HCT116 (cell line): ENCODE measurements around the gene DIS3L2. TPM values are rescaled to one million over a fixed set of nuclear protein-coding genes. Genes with fewer than 3 reads are reported as not detected.

Experiments used
- ATAC-seq: fragments of 200-7000 bp; cut with Tn5 transposase; 2 replicates; pipeline ENCODE4 v1.9.1; 2020; ENCODE audit warnings: mild to moderate bottlenecking, moderate library complexity
- BruUV-seq: library from RNA; stranded (reverse); fragments of 400-500 nt; replicated peaks from 2 replicates; lab custom pipeline; 2021; lab: Mats Ljungman, UMichigan
- CTCF ChIA-PET: fragments of 300-600 bp; sonication (Branson Sonifier 250); formaldehyde crosslinking; loops from one replicate; lab custom pipeline; 2021; ENCODE audit warnings: antibody characterized with exemption; lab: Charles Lee
- POLR2A ChIA-PET: fragments of 300-600, 350-600 bp; sonication (Branson Sonifier 250); formaldehyde crosslinking; loops from one replicate; lab custom pipeline; 2021; ENCODE audit warnings: antibody characterized with exemption; lab: Charles Lee
- RAD21 ChIA-PET, 2 experiments: fragments of 300-600 bp; sonication (Branson Sonifier 250); formaldehyde crosslinking; loops; one replicate each; lab custom pipeline; 2023; ENCODE audit warnings: low total read pairs in 2 of 2; ENCODE audit not compliant: uncharacterized antibody in 2 of 2, unreplicated experiment in 2 of 2, low non-redundant PET in 1 of 2; lab: Charles Lee
- DNase-seq: peaks from one replicate; pipeline ENCODE4 v3.0.0-alpha.2; 2010; ENCODE audit warnings: low read depth, low spot score
- H2AFZ ChIP-seq: fragments of 200-600 bp; shearing (Covaris generic), sonication (generic); 2 replicates; pipeline ENCODE4 v1.6.1; 2017; ENCODE audit warnings: low read depth, mixed run types, mixed read lengths, antibody characterized with exemption, low read length; ENCODE audit not compliant: poor library complexity, severe bottlenecking
- H3K27ac ChIP-seq: 2 replicates; pipeline ENCODE4 v1.5.1; 2012; ENCODE audit warnings: low read depth, low read length
- H3K27me3 ChIP-seq: fragments of 200-600 bp; sonication (generic); 2 replicates; pipeline ENCODE4 v1.6.1; 2016; ENCODE audit warnings: mixed run types, low read length, mixed read lengths; ENCODE audit not compliant: insufficient read depth
- H3K36me3 ChIP-seq, 2 experiments: fragments of 200-500 bp in 1 of 2; fragments of 200-600 bp in 1 of 2; sonication (Bioruptor generic) in 1 of 2; sonication (generic) in 1 of 2; 2 replicates each; pipeline versions ENCODE4 v1.5.1 to v1.6.1; 2014 to 2016; ENCODE audit warnings: low read length in 2 of 2, inconsistent platforms in 1 of 2, mixed read lengths in 1 of 2, mixed run types in 1 of 2; ENCODE audit not compliant: insufficient read depth in 2 of 2, control insufficient read depth in 1 of 2
- H3K4me1 ChIP-seq, 2 experiments: fragments of 200-600 bp in 1 of 2; sonication (generic) in 1 of 2; 2 replicates each; pipeline versions ENCODE4 v1.5.1 to v1.6.1; 2012 to 2017; ENCODE audit warnings: low read length in 2 of 2, inconsistent platforms in 1 of 2, mild to moderate bottlenecking in 1 of 2, mixed read lengths in 1 of 2, mixed run types in 1 of 2, moderate library complexity in 1 of 2; ENCODE audit not compliant: insufficient read depth in 2 of 2, control insufficient read depth in 1 of 2
- H3K4me2 ChIP-seq: fragments of 200-600 bp; sonication (generic); 2 replicates; pipeline ENCODE4 v1.6.1; 2017; ENCODE audit warnings: mixed run types, low read length, mixed read lengths
- H3K4me3 ChIP-seq, 2 experiments: fragments of 200-600 bp in 1 of 2; sonication (generic) in 1 of 2; replicated peaks in 1 of 2; 2 replicates each; pipeline ENCODE4 v1.5.1; 2011 to 2016; ENCODE audit warnings: low read length in 2 of 2, control low read depth in 1 of 2, low read depth in 1 of 2, mild to moderate bottlenecking in 1 of 2, mixed read lengths in 1 of 2, mixed run types in 1 of 2
- H3K79me2 ChIP-seq: fragments of 200-600 bp; sonication (generic); 2 replicates; pipeline ENCODE4 v1.6.1; 2017; ENCODE audit warnings: mild to moderate bottlenecking, mixed run types, low read length, moderate library complexity, mixed read lengths; ENCODE audit not compliant: insufficient read depth
- H3K9ac ChIP-seq: fragments of 200-600 bp; sonication (generic); 2 replicates; pipeline ENCODE4 v1.6.1; 2016; ENCODE audit warnings: low read length, mixed read lengths
- H3K9me2 ChIP-seq: fragments of 200-600 bp; sonication (generic), shearing (Covaris generic); 2 replicates; pipeline ENCODE4 v1.6.1; 2017; ENCODE audit warnings: mixed run types, mild to moderate bottlenecking, moderate library complexity; ENCODE audit not compliant: insufficient read depth
- H3K9me3 ChIP-seq, 2 experiments: fragments of 200-500 bp in 1 of 2; fragments of 200-600 bp in 1 of 2; sonication (Bioruptor generic) in 1 of 2; sonication (generic) in 1 of 2; 2 replicates each; pipeline ENCODE4 v1.6.1; 2014 to 2017; ENCODE audit warnings: low read length in 2 of 2, mixed read lengths in 2 of 2, inconsistent platforms in 1 of 2, low read depth in 1 of 2, mild to moderate bottlenecking in 1 of 2, mixed run types in 1 of 2, moderate library complexity in 1 of 2; ENCODE audit not compliant: control insufficient read depth in 1 of 2, insufficient read depth in 1 of 2
- H4K20me1 ChIP-seq: fragments of 200-600 bp; sonication (generic), shearing (Covaris generic); 2 replicates; pipeline ENCODE4 v1.6.1; 2017; ENCODE audit warnings: mixed run types, mild to moderate bottlenecking, moderate library complexity; ENCODE audit not compliant: insufficient read depth
- ATF3 ChIP-seq: IDR thresholded peaks from 2 replicates; pipeline ENCODE4 v1.6.1; 2012
- CBX3 ChIP-seq: IDR thresholded peaks from 2 replicates; pipeline ENCODE4 v1.6.1; 2012; ENCODE audit warnings: low read depth
- CTCF ChIP-seq, 3 experiments: fragments of 200-600 bp in 1 of 3; sonication (generic) in 1 of 3; IDR thresholded peaks in 2 of 3; conservative IDR thresholded peaks in 1 of 3; 2 replicates each; pipeline ENCODE4 v1.5.1; 2012 to 2017; ENCODE audit warnings: low read depth in 2 of 3, low read length in 2 of 3, antibody characterized with exemption in 1 of 3, borderline replicate concordance in 1 of 3, control low read depth in 1 of 3, mild to moderate bottlenecking in 1 of 3, mixed read lengths in 1 of 3, mixed run types in 1 of 3, moderate library complexity in 1 of 3; ENCODE audit not compliant: insufficient read depth in 1 of 3
- EZH2 ChIP-seq: fragments of 200-600 bp; sonication (generic); IDR thresholded peaks from 2 replicates; pipeline ENCODE4 v1.6.1; 2017; ENCODE audit warnings: antibody characterized with exemption, mixed run types
- POLR2A ChIP-seq: IDR thresholded peaks from 2 replicates; pipeline ENCODE4 v1.7.0; 2011; ENCODE audit warnings: borderline replicate concordance; ENCODE audit not compliant: insufficient read depth, insufficient read length; ENCODE audit errors: extremely low read depth
- POLR2AphosphoS5 ChIP-seq: IDR thresholded peaks from 2 replicates; pipeline ENCODE4 v1.6.1; 2011; ENCODE audit warnings: mild to moderate bottlenecking, low read depth, low read length, moderate library complexity
- YY1 ChIP-seq: IDR thresholded peaks from 2 replicates; pipeline ENCODE4 v1.6.1; 2011; ENCODE audit warnings: low read length, low read depth, moderate library complexity, mild to moderate bottlenecking; ENCODE audit not compliant: insufficient replicate concordance; ENCODE audit errors: extremely low read depth
- ZBTB33 ChIP-seq: IDR thresholded peaks from 2 replicates; pipeline ENCODE4 v1.6.1; 2011; ENCODE audit warnings: mild to moderate bottlenecking, low read length, moderate library complexity; ENCODE audit not compliant: insufficient replicate concordance; ENCODE audit errors: extremely low read depth
- intact Hi-C: fragments of 100-400 bp; cut with micrococcal nuclease; formaldehyde crosslinking; loops from 2 replicates; pipeline ENCODE4 v1.10.0; 2022
- total RNA-seq: library from RNA; stranded (reverse); gene quantifications from one replicate; pipeline ENCODE4 v1.2.1, GENCODE V29; 2021; ENCODE audit not compliant: unreplicated experiment

The DIS3L2 gene
- total RNA-seq, 1 experiment from 2014 or later: 42.5 TPM

GRCh38 chr2:231918501-231919330 is 42.8 kb upstream of the DIS3L2 start:
- TF ChIP-seq POLR2AphosphoS5: no peak
- TF ChIP-seq EZH2: no peak
- TF ChIP-seq ATF3: no peak
- no peak for TF ChIP-seq CTCF (IDR thresholded peaks at IDR 0.05 in 2 of 3, conservative IDR thresholded peaks at IDR 0.05 in 1 of 3; ENCODE audit: borderline replicate concordance in 1 of 3, insufficient read depth in 1 of 3, low read depth in 2 of 3, low read length in 2 of 3)
- no peak for TF ChIP-seq YY1
- TF ChIP-seq CBX3: no peak
- TF ChIP-seq ZBTB33: no peak
- TF ChIP-seq POLR2A: no peak
- TF ChIP-seq, all 23 proteins: peak for 0
- no peaks in the 10 kb centered on the region for H4K20me1 ChIP-seq
- H3K4me1 ChIP-seq: no peaks in the 10 kb centered on the region
- no peaks in the 10 kb centered on the region for H3K79me2 ChIP-seq
- RAD21 ChIA-PET: no interaction called here
- no peak overlapping the region for H3K4me3 ChIP-seq
- H2AFZ ChIP-seq: no peak overlapping the region
- CTCF ChIA-PET: interaction anchor here (1.0 to 1.5 kb wide), 2 partner anchors 12 to 409 kb away, joined by 3 read pairs; no protein-coding TSS in a partner anchor
- ATAC-seq (no peak), DNase-seq (no peak)
- POLR2A ChIA-PET: no interaction called here
- intact Hi-C loops: no loop called here
- no peak overlapping the region for H3K27ac ChIP-seq
- H3K9me2 ChIP-seq: no peaks in the 10 kb centered on the region
- no TSS peak for BruUV-seq
- H3K27me3 ChIP-seq: no peaks in the 10 kb centered on the region
- no peak overlapping the region for H3K4me2 ChIP-seq
- no peaks in the 10 kb centered on the region for H3K36me3 ChIP-seq
- no peaks in the 10 kb centered on the region for H3K9me3 ChIP-seq
- no peak overlapping the region for H3K9ac ChIP-seq
